ENCODE results near the gene SPEM1. TPM values are rescaled to one million over a fixed set of nuclear protein-coding genes. Genes with fewer than 3 reads are reported as not detected.

Gene SPEM1
- total RNA-seq, 2 experiments from 2014 or later, result not detected

GRCh38 chr17:7429722-7430121 lies 9.6 kb downstream of the SPEM1 start:
- CTCF ChIA-PET, result no interaction called here
- no peak overlapping the region for H3K27ac Mint-ChIP-seq
- H3K4me1 Mint-ChIP-seq, result no peaks in the 10 kb centered on the region
- no peak overlapping the region for H3K4me3 Mint-ChIP-seq
- no peaks in the 10 kb centered on the region for H3K36me3 Mint-ChIP-seq (ENCODE audit: low read depth)
- no peaks in the 10 kb centered on the region for H3K9me3 Mint-ChIP-seq
- no peaks in the 10 kb centered on the region for H3K27me3 Mint-ChIP-seq
- POLR2A ChIA-PET, result no interaction called here
- no peak for DNase-seq

GRCh38 chr17:7431231-7431630 lies 11.1 kb downstream of the SPEM1 start:
- no peaks in the 10 kb centered on the region for H3K9me3 Mint-ChIP-seq
- peaks cover 10% of the 10 kb centered on the region for H3K4me1 Mint-ChIP-seq
- H3K4me3 Mint-ChIP-seq, result no peak overlapping the region
- peaks cover 3% of the 10 kb centered on the region for H3K36me3 Mint-ChIP-seq (ENCODE audit: low read depth)
- DNase-seq, result no peak
- ChIA-PET CTCF (interaction anchor here (1.1 to 2.2 kb wide), 3 partner anchors 12 to 24 kb away, joined by 3 to 6 read pairs (median 3); no protein-coding TSS in a partner anchor), POLR2A (no interaction called here)
- H3K27ac Mint-ChIP-seq, result no peak overlapping the region
- no peaks in the 10 kb centered on the region for H3K27me3 Mint-ChIP-seq

- ChIA-PET CTCF (interaction anchor here (0.6 to 2.2 kb wide), 4 partner anchors 12 to 30 kb away, joined by 3 to 7 read pairs (median 4); no protein-coding TSS in a partner anchor), POLR2A (no interaction called here)
- no peak overlapping the region for H3K4me3 Mint-ChIP-seq
- H3K27ac Mint-ChIP-seq, result no peak overlapping the region
- no peak for DNase-seq
- peaks cover 17% of the 10 kb centered on the region for H3K4me1 Mint-ChIP-seq
- H3K27me3 Mint-ChIP-seq, result no peaks in the 10 kb centered on the region
- H3K9me3 Mint-ChIP-seq, result no peaks in the 10 kb centered on the region
- H3K36me3 Mint-ChIP-seq (ENCODE audit: low read depth), result peaks cover 5% of the 10 kb centered on the region
Measured at GRCh38 chr17:7432296-7432695, 12.2 kb downstream of the SPEM1 start.

GRCh38 chr17:7435676-7436555 lies 15.8 kb downstream of the SPEM1 start:
- H3K4me3 Mint-ChIP-seq, result peak overlapping the region; percentile 87
- ChIA-PET CTCF (interaction anchor here (0.5 to 4.2 kb wide), 38 partner anchors 9 to 252 kb away, joined by 3 to 45 read pairs (median 5); partner anchors contain the start of genes ACAP1, CHRNB1, FXR2 and KCTD11), POLR2A (interaction anchor here (0.6 to 1.6 kb wide), 5 partner anchors 16 to 250 kb away, joined by 3 to 4 read pairs (median 3); partner anchors contain the start of gene POLR2A)
- H3K36me3 Mint-ChIP-seq (ENCODE audit: low read depth), result peaks cover 24% of the 10 kb centered on the region
- peaks cover 43% of the 10 kb centered on the region for H3K4me1 Mint-ChIP-seq
- no peaks in the 10 kb centered on the region for H3K9me3 Mint-ChIP-seq
- peak overlapping the region; percentile 97 for H3K27ac Mint-ChIP-seq
- H3K27me3 Mint-ChIP-seq, result peaks cover 17% of the 10 kb centered on the region
- peak; percentile 71 for DNase-seq

GRCh38 chr17:7436556-7437368 lies 16.6 kb downstream of the SPEM1 start:
- Mint-ChIP-seq H3K9me3 (no peaks in the 10 kb centered on the region), H3K4me3 (peak overlapping the region; percentile 87), H3K27ac (peak overlapping the region; percentile 97), H3K4me1 (peaks cover 43% of the 10 kb centered on the region), H3K27me3 (peaks cover 23% of the 10 kb centered on the region), H3K36me3 (ENCODE audit: low read depth) (peaks cover 24% of the 10 kb centered on the region)
- ChIA-PET CTCF (interaction anchor here (0.6 to 4.2 kb wide), 51 partner anchors 8 to 198 kb away, joined by 3 to 45 read pairs (median 4); partner anchors contain the start of genes ACAP1, CD68, CHRNB1 and FXR2), POLR2A (interaction anchor here (0.7 to 1.6 kb wide), 3 partner anchors 15 to 126 kb away, joined by 3 to 4 read pairs (median 3); partner anchors contain the start of gene POLR2A)
- peak; percentile 81 for DNase-seq

GRCh38 chr17:7437369-7437863 lies 17.3 kb downstream of the SPEM1 start:
- H3K4me1 Mint-ChIP-seq, result peaks cover 43% of the 10 kb centered on the region
- H3K9me3 Mint-ChIP-seq, result no peaks in the 10 kb centered on the region
- ChIA-PET POLR2A (no interaction called here), CTCF (interaction anchor here (0.7 to 4.2 kb wide), 39 partner anchors 7 to 198 kb away, joined by 3 to 45 read pairs (median 5); partner anchors contain the start of genes ACAP1, CD68, CHRNB1 and GABARAP)
- H3K4me3 Mint-ChIP-seq, result peak overlapping the region; percentile 87
- DNase-seq, result no peak
- H3K27me3 Mint-ChIP-seq, result peaks cover 27% of the 10 kb centered on the region
- H3K36me3 Mint-ChIP-seq (ENCODE audit: low read depth), result peaks cover 24% of the 10 kb centered on the region
- no peak overlapping the region for H3K27ac Mint-ChIP-seq

- POLR2A ChIA-PET, result no interaction called here
- Mint-ChIP-seq H3K9me3 (no peaks in the 10 kb centered on the region), H3K27me3 (peaks cover 29% of the 10 kb centered on the region), H3K36me3 (ENCODE audit: low read depth) (peaks cover 24% of the 10 kb centered on the region), H3K4me3 (peak overlapping the region; percentile 69), H3K27ac (peak overlapping the region; percentile 80), H3K4me1 (peaks cover 43% of the 10 kb centered on the region)
- CTCF ChIA-PET, result interaction anchor here (0.8 to 4.2 kb wide), 4 partner anchors 9 to 123 kb away, joined by 3 to 45 read pairs (median 13); partner anchors contain the start of genes KCTD11 and TMEM95
- DNase-seq, result peak; percentile 57
Measured at GRCh38 chr17:7437950-7438614, 18.0 kb downstream of the SPEM1 start.

- Mint-ChIP-seq H3K9me3 (no peaks in the 10 kb centered on the region), H3K27me3 (peaks cover 33% of the 10 kb centered on the region), H3K36me3 (ENCODE audit: low read depth) (peaks cover 26% of the 10 kb centered on the region), H3K27ac (no peak overlapping the region), H3K4me1 (peaks cover 43% of the 10 kb centered on the region), H3K4me3 (peak overlapping the region; percentile 69)
- CTCF ChIA-PET, result interaction anchor here (0.8 to 1.4 kb wide), 4 partner anchors 8 to 122 kb away, joined by 3 to 4 read pairs (median 4); no protein-coding TSS in a partner anchor
- POLR2A ChIA-PET, result no interaction called here
- no peak for DNase-seq
Measured at GRCh38 chr17:7438656-7439460, 18.7 kb downstream of the SPEM1 start.

- DNase-seq, result no peak
- Mint-ChIP-seq H3K27ac (peak within 1 kb of the TSS; percentile 51), H3K4me3 (peak within 1 kb of the TSS; percentile 80), H3K36me3 (ENCODE audit: low read depth) (peaks cover 27% of the 10 kb centered on the region), H3K4me1 (peaks cover 43% of the 10 kb centered on the region), H3K27me3 (peaks cover 41% of the 10 kb centered on the region), H3K9me3 (no peaks in the 10 kb centered on the region)
- ChIA-PET CTCF (interaction anchor here (1.2 to 1.4 kb wide), 2 partner anchors 13 to 121 kb away, joined by 4 read pairs; no protein-coding TSS in a partner anchor), POLR2A (no interaction called here)
Measured at GRCh38 chr17:7439462-7440112, 19.5 kb downstream of the SPEM1 start, which contains the start of gene FGF11. Gene FGF11, plus strand, starts transcription at chr17:7439512. Its CDS starts 109 bp downstream, at chr17:7439621.

GRCh38 chr17:7440113-7440833 lies 20.1 kb downstream of the SPEM1 start:
- Mint-ChIP-seq H3K4me1 (peaks cover 45% of the 10 kb centered on the region), H3K9me3 (no peaks in the 10 kb centered on the region), H3K27me3 (peaks cover 45% of the 10 kb centered on the region), H3K4me3 (peak overlapping the region; percentile 80), H3K27ac (peak overlapping the region; percentile 51), H3K36me3 (ENCODE audit: low read depth) (peaks cover 27% of the 10 kb centered on the region)
- POLR2A ChIA-PET, result no interaction called here
- DNase-seq, result peak; percentile 43
- CTCF ChIA-PET, result interaction anchor here (0.5 to 1.9 kb wide), 9 partner anchors 12 to 144 kb away, joined by 3 to 10 read pairs (median 4); partner anchors contain the start of gene TMEM95

All from activated CD4-positive, alpha-beta T cell treated with anti-CD3 and anti-CD28 coated beads, Interleukin-2, amount 10 ng/mL, durations not matched to agents 7 days and 5 days (primary cell).